GM20000 (cell line): Measurements from ENCODE around the gene EZH1.

Experiments used
- DNase-seq: peaks from one replicate; pipeline ENCODE4 v3.0.0; 2012; ENCODE audit warnings: low spot score
- TF ChIP-seq, protein P1 (sequence below): IDR thresholded peaks from 2 replicates; pipeline ENCODE4 v1.5.1; 2012; ENCODE audit warnings: mild to moderate bottlenecking, control low read depth; ENCODE audit errors: extremely low read depth, missing control alignments

EZH1 gene

DNA sequence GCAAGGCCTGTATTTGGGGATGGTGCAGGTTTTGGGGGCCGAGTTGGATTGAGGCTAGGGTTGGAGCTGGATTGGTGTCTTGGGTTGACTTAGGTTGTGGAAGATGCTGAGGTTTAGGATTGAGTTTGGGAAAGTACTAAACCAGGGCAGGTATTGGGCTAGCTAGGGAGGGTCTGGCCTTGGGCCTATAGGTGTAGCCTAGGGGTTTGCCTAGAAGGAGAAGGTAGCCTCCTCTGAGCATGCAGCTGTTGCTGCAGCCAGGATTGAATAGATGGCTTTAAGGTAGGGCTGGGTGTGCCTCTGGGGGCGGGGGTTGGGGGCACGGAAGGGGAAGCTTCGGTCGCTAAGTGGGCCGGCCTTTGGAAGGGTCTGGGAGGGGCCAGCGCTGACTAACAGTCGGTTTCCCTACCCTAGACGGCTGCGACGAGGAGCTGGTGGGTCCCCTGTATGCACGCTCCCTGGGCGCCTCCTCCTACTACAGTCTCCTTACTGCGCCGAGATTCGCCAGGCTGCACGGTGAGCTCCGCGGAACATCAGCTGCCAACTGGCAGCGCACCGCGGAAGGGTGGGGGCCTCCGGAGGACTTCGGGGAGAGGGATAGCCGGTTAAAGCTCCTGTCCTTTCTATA lies 61.3 kb downstream of the EZH1 start:
- TF ChIP-seq, protein P1, sequence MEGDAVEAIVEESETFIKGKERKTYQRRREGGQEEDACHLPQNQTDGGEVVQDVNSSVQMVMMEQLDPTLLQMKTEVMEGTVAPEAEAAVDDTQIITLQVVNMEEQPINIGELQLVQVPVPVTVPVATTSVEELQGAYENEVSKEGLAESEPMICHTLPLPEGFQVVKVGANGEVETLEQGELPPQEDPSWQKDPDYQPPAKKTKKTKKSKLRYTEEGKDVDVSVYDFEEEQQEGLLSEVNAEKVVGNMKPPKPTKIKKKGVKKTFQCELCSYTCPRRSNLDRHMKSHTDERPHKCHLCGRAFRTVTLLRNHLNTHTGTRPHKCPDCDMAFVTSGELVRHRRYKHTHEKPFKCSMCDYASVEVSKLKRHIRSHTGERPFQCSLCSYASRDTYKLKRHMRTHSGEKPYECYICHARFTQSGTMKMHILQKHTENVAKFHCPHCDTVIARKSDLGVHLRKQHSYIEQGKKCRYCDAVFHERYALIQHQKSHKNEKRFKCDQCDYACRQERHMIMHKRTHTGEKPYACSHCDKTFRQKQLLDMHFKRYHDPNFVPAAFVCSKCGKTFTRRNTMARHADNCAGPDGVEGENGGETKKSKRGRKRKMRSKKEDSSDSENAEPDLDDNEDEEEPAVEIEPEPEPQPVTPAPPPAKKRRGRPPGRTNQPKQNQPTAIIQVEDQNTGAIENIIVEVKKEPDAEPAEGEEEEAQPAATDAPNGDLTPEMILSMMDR: no peak

GRCh38 chr17:42682722-42683403 lies 62.0 kb downstream of the EZH1 start:
- TF ChIP-seq, protein P1: no peak
- peak; percentile 67 for DNase-seq

More for the DNA sequence above, 61.3 kb downstream of the EZH1 start:
- DNase-seq: peak; percentile 79

DNA sequence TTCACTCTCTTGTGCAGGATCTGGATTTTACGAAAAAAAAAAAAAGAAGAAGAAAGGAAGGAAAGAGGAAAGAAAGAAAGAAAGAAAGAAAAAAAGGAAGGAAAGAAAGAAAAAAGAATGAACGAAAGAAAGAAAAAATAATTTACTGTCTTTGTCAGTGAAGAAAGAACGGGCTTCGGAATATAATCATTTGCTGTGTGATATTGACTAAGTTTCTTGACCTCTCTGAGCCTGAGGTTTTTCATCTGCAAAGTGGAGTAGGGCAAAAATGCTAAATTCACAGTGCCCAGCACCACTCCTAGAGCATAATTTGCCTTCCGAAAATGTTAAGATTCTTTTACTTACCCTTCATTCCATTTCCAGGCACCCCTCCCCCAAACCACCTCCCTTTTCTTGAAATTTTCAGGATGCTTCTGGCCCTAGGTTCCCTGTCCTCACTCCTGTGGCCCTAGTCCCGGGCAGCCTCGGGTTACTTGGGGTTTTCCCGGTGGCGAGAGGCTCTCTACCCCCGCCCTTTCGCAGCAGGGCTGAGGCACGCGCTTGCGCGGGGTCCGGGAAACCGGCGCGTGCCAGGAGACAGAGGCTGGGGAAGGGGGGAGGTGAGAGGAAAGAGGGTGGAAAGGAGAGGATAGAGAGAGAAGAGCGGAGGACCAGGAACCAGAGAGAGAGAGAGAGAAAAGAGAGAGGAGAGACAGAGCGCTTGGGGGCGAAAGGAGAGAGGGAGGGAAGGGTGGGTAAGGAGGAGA lies 62.7 kb downstream of the EZH1 start, which contains the start of gene CNTNAP1:
TSS of gene CNTNAP1 (plus strand) at position 556 of the 746 bp plus-strand sequence. CDS start 299 bp downstream, outside the sequence.
- DNase-seq: peak; percentile 85
- TF ChIP-seq, protein P1: no peak

DNA sequence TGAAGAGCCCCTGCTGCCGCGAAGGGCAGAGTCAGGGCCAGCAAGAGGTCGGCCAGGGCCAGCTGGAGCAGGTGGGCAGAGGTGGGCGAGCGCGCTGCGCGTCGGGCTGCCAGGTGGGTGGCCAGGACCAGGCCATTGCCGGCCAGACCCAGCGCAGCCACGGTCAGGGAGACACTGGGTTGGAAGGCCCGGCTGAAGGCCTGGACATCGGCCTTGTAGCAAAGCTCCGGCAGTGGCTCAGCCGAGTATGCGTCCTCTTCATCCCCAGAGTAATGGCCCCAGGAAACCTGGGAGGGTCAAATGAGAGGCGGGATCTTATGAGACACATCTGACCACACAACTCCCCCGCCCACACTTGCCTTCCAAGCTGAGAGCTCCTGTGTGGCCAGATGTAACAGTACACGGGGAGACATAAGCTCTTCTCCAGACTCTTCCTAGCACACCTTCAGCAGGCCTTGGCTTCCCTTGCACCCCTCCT lies 64.5 kb downstream of the EZH1 start:
- TF ChIP-seq, protein P1: no peak
- peak; percentile 63 for DNase-seq

DNA sequence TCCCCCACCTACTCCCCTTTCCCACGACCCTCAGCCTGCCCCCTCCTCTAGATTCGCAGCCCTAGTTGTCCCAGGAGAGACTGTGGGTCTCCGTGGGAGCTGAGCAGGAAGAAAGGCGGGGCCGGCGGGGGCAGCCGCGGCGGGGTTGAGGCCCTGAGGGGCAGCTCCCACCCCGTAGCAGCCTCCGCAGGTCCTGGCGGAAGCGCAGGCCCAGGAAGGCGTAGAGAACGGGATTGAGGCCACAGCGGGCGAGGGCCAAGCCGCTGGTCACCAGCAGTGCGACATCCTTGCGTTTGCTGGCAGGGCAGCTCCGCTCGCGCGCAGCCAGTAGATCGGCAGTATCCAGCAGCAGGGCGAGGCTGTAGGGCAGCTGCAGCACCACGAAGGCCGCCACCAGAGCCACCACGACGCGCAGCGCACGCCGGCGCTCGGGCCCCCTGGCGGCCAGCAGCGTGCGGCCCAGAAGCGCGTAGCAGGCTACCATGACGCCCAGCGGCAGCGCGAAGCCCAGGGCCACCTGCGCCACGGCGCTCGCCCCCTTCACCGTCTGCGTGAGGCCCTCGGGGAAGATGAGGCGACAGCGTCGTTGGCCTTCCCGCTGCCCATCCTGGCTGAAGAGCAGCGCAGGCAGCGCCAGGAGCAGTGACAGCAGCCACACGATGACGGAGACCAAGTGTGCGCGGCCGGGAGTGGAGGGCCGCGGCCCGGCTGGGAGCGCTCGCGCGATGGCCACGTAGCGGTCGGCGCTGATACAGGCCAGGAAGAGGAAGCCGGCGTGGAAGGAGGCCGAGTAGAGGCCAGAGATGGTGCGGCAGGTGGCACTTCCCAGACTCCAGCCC lies 65.1 kb downstream of the EZH1 start:
- peak; percentile 89 for DNase-seq
- TF ChIP-seq, protein P1: peak; percentile 97

DNA sequence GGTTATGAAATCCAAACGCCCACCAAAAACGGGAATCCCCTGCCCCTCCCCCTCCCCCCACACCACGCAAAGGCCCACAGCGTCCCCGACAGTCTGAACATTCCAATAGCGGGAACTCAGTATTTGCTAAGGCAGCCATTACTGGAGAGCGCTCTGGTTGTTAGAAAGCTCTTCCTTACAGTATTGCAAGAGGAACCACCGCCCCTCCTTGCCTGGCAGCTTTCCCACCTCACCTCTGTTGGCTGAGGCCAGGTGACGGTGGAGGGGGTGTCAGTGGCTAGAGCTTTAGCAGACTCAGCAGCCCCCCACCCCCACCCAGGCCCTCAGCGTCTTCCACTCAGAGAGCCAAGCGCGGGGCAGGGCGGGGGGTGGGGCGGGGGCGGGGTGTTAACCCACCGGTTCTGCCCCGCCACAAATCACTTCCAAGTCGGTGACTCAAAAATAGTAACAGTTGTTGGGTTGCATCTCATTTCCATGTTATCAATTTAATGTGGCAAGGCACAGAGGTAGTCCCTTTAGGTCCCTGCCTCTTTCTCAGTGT lies 65.8 kb downstream of the EZH1 start:
- TF ChIP-seq, protein P1: no peak
- peak; percentile 62 for DNase-seq
